ENCODE results near the gene TMIGD3.
A peak's percentile ranks its signal among the peaks of the same experiment; 100 is the strongest.

The TMIGD3 gene

GRCh38 chr1:111446546-111446945 is 56.9 kb downstream of the TMIGD3 start:
- no peak for DNase-seq

DNA sequence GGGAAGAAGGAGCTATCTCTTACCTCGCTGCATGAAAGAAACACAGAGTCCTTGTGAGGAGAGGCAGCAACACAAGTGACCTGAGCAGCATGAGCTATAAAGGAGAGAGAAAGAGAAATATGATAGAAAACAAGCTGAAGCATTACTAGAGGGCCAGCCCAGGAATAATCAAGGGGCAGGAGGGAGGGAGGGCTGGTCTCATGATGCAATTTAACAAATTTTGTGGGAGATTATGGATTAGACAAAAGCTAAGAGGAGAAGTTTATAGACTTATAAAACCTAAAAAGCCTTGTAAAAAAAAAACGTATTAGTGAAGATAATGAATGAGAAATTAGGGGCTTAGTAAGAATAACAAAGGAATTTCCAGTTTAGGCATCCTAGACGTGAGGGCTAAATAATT is 59.4 kb downstream of the TMIGD3 start:
- no peak for DNase-seq

DNA sequence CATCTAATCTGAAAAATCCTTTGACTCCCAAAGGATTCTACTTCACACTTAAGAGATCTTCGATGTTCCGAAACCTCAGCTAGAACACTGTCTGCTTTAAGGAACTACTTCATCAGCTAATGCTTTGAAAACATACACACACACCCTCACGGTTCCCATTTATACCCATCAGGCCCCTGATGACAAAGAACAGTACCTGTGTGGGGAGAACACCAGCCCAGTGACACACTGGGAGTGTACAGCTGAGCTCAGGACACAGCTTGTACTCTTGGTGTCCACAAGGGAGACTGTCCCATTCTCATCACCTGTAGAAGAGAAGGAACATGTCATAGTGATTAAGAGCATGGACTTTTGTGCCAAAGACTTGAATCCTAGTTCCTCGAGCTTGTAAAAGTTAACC is 61.0 kb downstream of the TMIGD3 start:
- DNase-seq, result no peak

GRCh38 chr1:111441573-111442192 is 61.8 kb downstream of the TMIGD3 start:
- peak; percentile 66 for DNase-seq

GRCh38 chr1:111439461-111440351 is 63.7 kb downstream of the TMIGD3 start:
- DNase-seq, result no peak

- DNase-seq, result no peak
These were observed 66.7 kb downstream of the TMIGD3 start for GRCh38 chr1:111436726-111437125.
